Liver (tissue), 3 donors: ENCODE data around the gene KCNJ1.

Experiments used
- CTCF ChIP-seq: fragments of 150-350 bp; IDR thresholded peaks from 2 replicates; pipeline ENCODE4 v1.5.1; 2017; ENCODE audit warnings: improper control_type of control experiment, low read depth, low read length; ENCODE audit not compliant: missing input control
- SP1 ChIP-seq: IDR thresholded peaks from 2 replicates; pipeline ENCODE4 v1.6.1; 2018; ENCODE audit warnings: antibody characterized with exemption, mild to moderate bottlenecking
- TAF1 ChIP-seq: conservative IDR thresholded peaks from 2 replicates; pipeline ENCODE4 v1.6.1; 2016; ENCODE audit warnings: antibody characterized with exemption, mild to moderate bottlenecking
- donor health status: healthy.
- donor health status: healthy.

DNA sequence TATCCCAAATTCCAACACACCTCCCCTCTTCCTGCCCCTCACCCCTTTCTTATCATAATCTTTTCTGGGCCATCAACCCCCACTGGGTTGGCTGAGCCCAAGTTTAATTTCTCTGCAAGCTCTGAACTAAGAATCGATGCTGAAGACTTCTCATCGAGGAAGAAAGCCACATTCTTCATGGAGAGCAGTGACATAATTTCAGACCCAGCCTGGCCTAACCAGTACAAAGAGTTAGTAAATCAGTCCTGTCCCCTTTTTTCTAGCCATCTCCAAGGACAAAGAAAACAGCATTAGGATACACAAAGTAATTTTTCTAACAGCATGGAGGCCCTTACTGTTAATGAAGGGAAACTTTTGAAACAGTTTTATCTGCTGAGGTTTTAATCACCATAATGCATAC, 45.0 kb downstream of the KCNJ1 start:
- TF ChIP-seq CTCF (no peak), SP1 (no peak), TAF1 (no peak)
